HCT116 (cell line): ENCODE results near the gene PCARE. TPM values are rescaled to one million over a fixed set of nuclear protein-coding genes. Genes with fewer than 3 reads are reported as not detected.

Experiments used
- ATAC-seq: fragments of 200-7000 bp; cut with Tn5 transposase; 2 replicates; pipeline ENCODE4 v1.9.1; 2020; ENCODE audit warnings: mild to moderate bottlenecking, moderate library complexity
- BruUV-seq: library from RNA; stranded (reverse); fragments of 400-500 nt; replicated peaks from 2 replicates; lab custom pipeline; 2021; lab: Mats Ljungman, UMichigan
- CTCF ChIA-PET: fragments of 300-600 bp; sonication (Branson Sonifier 250); formaldehyde crosslinking; loops from one replicate; lab custom pipeline; 2021; ENCODE audit warnings: antibody characterized with exemption; lab: Charles Lee
- POLR2A ChIA-PET: fragments of 300-600, 350-600 bp; sonication (Branson Sonifier 250); formaldehyde crosslinking; loops from one replicate; lab custom pipeline; 2021; ENCODE audit warnings: antibody characterized with exemption; lab: Charles Lee
- RAD21 ChIA-PET, 2 experiments: fragments of 300-600 bp; sonication (Branson Sonifier 250); formaldehyde crosslinking; loops; one replicate each; lab custom pipeline; 2023; ENCODE audit warnings: low total read pairs in 2 of 2; ENCODE audit not compliant: uncharacterized antibody in 2 of 2, unreplicated experiment in 2 of 2, low non-redundant PET in 1 of 2; lab: Charles Lee
- DNase-seq: peaks from one replicate; pipeline ENCODE4 v3.0.0-alpha.2; 2010; ENCODE audit warnings: low read depth, low spot score
- H2AFZ ChIP-seq: fragments of 200-600 bp; shearing (Covaris generic), sonication (generic); 2 replicates; pipeline ENCODE4 v1.6.1; 2017; ENCODE audit warnings: low read depth, mixed run types, mixed read lengths, antibody characterized with exemption, low read length; ENCODE audit not compliant: poor library complexity, severe bottlenecking
- H3K27ac ChIP-seq: 2 replicates; pipeline ENCODE4 v1.5.1; 2012; ENCODE audit warnings: low read depth, low read length
- H3K27me3 ChIP-seq: fragments of 200-600 bp; sonication (generic); 2 replicates; pipeline ENCODE4 v1.6.1; 2016; ENCODE audit warnings: mixed run types, low read length, mixed read lengths; ENCODE audit not compliant: insufficient read depth
- H3K36me3 ChIP-seq, 2 experiments: fragments of 200-500 bp in 1 of 2; fragments of 200-600 bp in 1 of 2; sonication (Bioruptor generic) in 1 of 2; sonication (generic) in 1 of 2; 2 replicates each; pipeline versions ENCODE4 v1.5.1 to v1.6.1; 2014 to 2016; ENCODE audit warnings: low read length in 2 of 2, inconsistent platforms in 1 of 2, mixed read lengths in 1 of 2, mixed run types in 1 of 2; ENCODE audit not compliant: insufficient read depth in 2 of 2, control insufficient read depth in 1 of 2
- H3K4me1 ChIP-seq, 2 experiments: fragments of 200-600 bp in 1 of 2; sonication (generic) in 1 of 2; 2 replicates each; pipeline versions ENCODE4 v1.5.1 to v1.6.1; 2012 to 2017; ENCODE audit warnings: low read length in 2 of 2, inconsistent platforms in 1 of 2, mild to moderate bottlenecking in 1 of 2, mixed read lengths in 1 of 2, mixed run types in 1 of 2, moderate library complexity in 1 of 2; ENCODE audit not compliant: insufficient read depth in 2 of 2, control insufficient read depth in 1 of 2
- H3K4me2 ChIP-seq: fragments of 200-600 bp; sonication (generic); 2 replicates; pipeline ENCODE4 v1.6.1; 2017; ENCODE audit warnings: mixed run types, low read length, mixed read lengths
- H3K4me3 ChIP-seq, 2 experiments: fragments of 200-600 bp in 1 of 2; sonication (generic) in 1 of 2; replicated peaks in 1 of 2; 2 replicates each; pipeline ENCODE4 v1.5.1; 2011 to 2016; ENCODE audit warnings: low read length in 2 of 2, control low read depth in 1 of 2, low read depth in 1 of 2, mild to moderate bottlenecking in 1 of 2, mixed read lengths in 1 of 2, mixed run types in 1 of 2
- H3K79me2 ChIP-seq: fragments of 200-600 bp; sonication (generic); 2 replicates; pipeline ENCODE4 v1.6.1; 2017; ENCODE audit warnings: mild to moderate bottlenecking, mixed run types, low read length, moderate library complexity, mixed read lengths; ENCODE audit not compliant: insufficient read depth
- H3K9ac ChIP-seq: fragments of 200-600 bp; sonication (generic); 2 replicates; pipeline ENCODE4 v1.6.1; 2016; ENCODE audit warnings: low read length, mixed read lengths
- H3K9me2 ChIP-seq: fragments of 200-600 bp; sonication (generic), shearing (Covaris generic); 2 replicates; pipeline ENCODE4 v1.6.1; 2017; ENCODE audit warnings: mixed run types, mild to moderate bottlenecking, moderate library complexity; ENCODE audit not compliant: insufficient read depth
- H3K9me3 ChIP-seq, 2 experiments: fragments of 200-500 bp in 1 of 2; fragments of 200-600 bp in 1 of 2; sonication (Bioruptor generic) in 1 of 2; sonication (generic) in 1 of 2; 2 replicates each; pipeline ENCODE4 v1.6.1; 2014 to 2017; ENCODE audit warnings: low read length in 2 of 2, mixed read lengths in 2 of 2, inconsistent platforms in 1 of 2, low read depth in 1 of 2, mild to moderate bottlenecking in 1 of 2, mixed run types in 1 of 2, moderate library complexity in 1 of 2; ENCODE audit not compliant: control insufficient read depth in 1 of 2, insufficient read depth in 1 of 2
- H4K20me1 ChIP-seq: fragments of 200-600 bp; sonication (generic), shearing (Covaris generic); 2 replicates; pipeline ENCODE4 v1.6.1; 2017; ENCODE audit warnings: mixed run types, mild to moderate bottlenecking, moderate library complexity; ENCODE audit not compliant: insufficient read depth
- ATF3 ChIP-seq: IDR thresholded peaks from 2 replicates; pipeline ENCODE4 v1.6.1; 2012
- CEBPB ChIP-seq: IDR thresholded peaks from 2 replicates; pipeline ENCODE4 v1.6.1; 2012; ENCODE audit warnings: low read depth
- EGR1 ChIP-seq: IDR thresholded peaks from 2 replicates; pipeline ENCODE4 v1.6.1; 2012; ENCODE audit warnings: low read depth
- ELF1 ChIP-seq: IDR thresholded peaks from 2 replicates; pipeline ENCODE4 v1.6.1; 2012; ENCODE audit warnings: low read depth, borderline replicate concordance
- EZH2 ChIP-seq: fragments of 200-600 bp; sonication (generic); IDR thresholded peaks from 2 replicates; pipeline ENCODE4 v1.6.1; 2017; ENCODE audit warnings: antibody characterized with exemption, mixed run types
- EZH2phosphoT487 ChIP-seq: fragments of 200-600 bp; IDR thresholded peaks from 2 replicates; pipeline ENCODE4 v1.6.1; 2018; ENCODE audit warnings: antibody characterized with exemption, borderline replicate concordance
- MAX ChIP-seq: IDR thresholded peaks from 2 replicates; pipeline ENCODE4 v1.6.1; 2012
- POLR2A ChIP-seq: IDR thresholded peaks from 2 replicates; pipeline ENCODE4 v1.7.0; 2011; ENCODE audit warnings: borderline replicate concordance; ENCODE audit not compliant: insufficient read depth, insufficient read length; ENCODE audit errors: extremely low read depth
- POLR2AphosphoS5 ChIP-seq: IDR thresholded peaks from 2 replicates; pipeline ENCODE4 v1.6.1; 2011; ENCODE audit warnings: mild to moderate bottlenecking, low read depth, low read length, moderate library complexity
- RAD21 ChIP-seq: IDR thresholded peaks from 2 replicates; pipeline ENCODE4 v1.6.1; 2012; ENCODE audit warnings: low read depth, mild to moderate bottlenecking
- SIN3A ChIP-seq: IDR thresholded peaks from 2 replicates; pipeline ENCODE4 v1.6.1; 2012; ENCODE audit warnings: low read depth
- SP1 ChIP-seq: IDR thresholded peaks from 2 replicates; pipeline ENCODE4 v1.6.1; 2012; ENCODE audit warnings: low read depth
- SRF ChIP-seq: IDR thresholded peaks from 2 replicates; pipeline ENCODE4 v1.6.1; 2012; ENCODE audit warnings: low read depth
- TCF7L2 ChIP-seq: IDR thresholded peaks from 2 replicates; pipeline ENCODE4 v1.7.0; 2011; ENCODE audit warnings: borderline replicate concordance, inconsistent platforms; ENCODE audit not compliant: insufficient read depth, insufficient read length; ENCODE audit errors: extremely low read depth
- intact Hi-C: fragments of 100-400 bp; cut with micrococcal nuclease; formaldehyde crosslinking; loops from 2 replicates; pipeline ENCODE4 v1.10.0; 2022
- total RNA-seq: library from RNA; stranded (reverse); gene quantifications from one replicate; pipeline ENCODE4 v1.2.1, GENCODE V29; 2021; ENCODE audit not compliant: unreplicated experiment
- TF ChIP-seq, protein P1 (sequence below), 3 experiments: fragments of 200-600 bp in 1 of 3; sonication (generic) in 1 of 3; IDR thresholded peaks in 2 of 3; conservative IDR thresholded peaks in 1 of 3; 2 replicates each; pipeline ENCODE4 v1.5.1; 2012 to 2017; ENCODE audit warnings: low read depth in 2 of 3, low read length in 2 of 3, antibody characterized with exemption in 1 of 3, borderline replicate concordance in 1 of 3, control low read depth in 1 of 3, mild to moderate bottlenecking in 1 of 3, mixed read lengths in 1 of 3, mixed run types in 1 of 3, moderate library complexity in 1 of 3; ENCODE audit not compliant: insufficient read depth in 1 of 3
- TF ChIP-seq, protein P2 (sequence below): IDR thresholded peaks from 2 replicates; pipeline ENCODE4 v1.6.1; 2012; ENCODE audit warnings: low read depth

PCARE gene
- total RNA-seq, 1 experiment from 2014 or later = not detected

GRCh38 chr2:29059624-29060023 lies 14.7 kb downstream of the PCARE start:
- TF ChIP-seq EZH2phosphoT487 (no peak), RAD21 (no peak), EGR1 (no peak), TCF7L2 (no peak), POLR2A (no peak), SRF (no peak), ELF1 (no peak), MAX (no peak), EZH2 (no peak), ATF3 (no peak), SP1 (no peak), CEBPB (no peak), POLR2AphosphoS5 (no peak), SIN3A (no peak)
- TF ChIP-seq, protein P1, sequence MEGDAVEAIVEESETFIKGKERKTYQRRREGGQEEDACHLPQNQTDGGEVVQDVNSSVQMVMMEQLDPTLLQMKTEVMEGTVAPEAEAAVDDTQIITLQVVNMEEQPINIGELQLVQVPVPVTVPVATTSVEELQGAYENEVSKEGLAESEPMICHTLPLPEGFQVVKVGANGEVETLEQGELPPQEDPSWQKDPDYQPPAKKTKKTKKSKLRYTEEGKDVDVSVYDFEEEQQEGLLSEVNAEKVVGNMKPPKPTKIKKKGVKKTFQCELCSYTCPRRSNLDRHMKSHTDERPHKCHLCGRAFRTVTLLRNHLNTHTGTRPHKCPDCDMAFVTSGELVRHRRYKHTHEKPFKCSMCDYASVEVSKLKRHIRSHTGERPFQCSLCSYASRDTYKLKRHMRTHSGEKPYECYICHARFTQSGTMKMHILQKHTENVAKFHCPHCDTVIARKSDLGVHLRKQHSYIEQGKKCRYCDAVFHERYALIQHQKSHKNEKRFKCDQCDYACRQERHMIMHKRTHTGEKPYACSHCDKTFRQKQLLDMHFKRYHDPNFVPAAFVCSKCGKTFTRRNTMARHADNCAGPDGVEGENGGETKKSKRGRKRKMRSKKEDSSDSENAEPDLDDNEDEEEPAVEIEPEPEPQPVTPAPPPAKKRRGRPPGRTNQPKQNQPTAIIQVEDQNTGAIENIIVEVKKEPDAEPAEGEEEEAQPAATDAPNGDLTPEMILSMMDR (IDR thresholded peaks at IDR 0.05 in 2 of 3, conservative IDR thresholded peaks at IDR 0.05 in 1 of 3; ENCODE audit: borderline replicate concordance in 1 of 3, insufficient read depth in 1 of 3, low read depth in 2 of 3, low read length in 2 of 3) = no peak
- TF ChIP-seq, protein P2, sequence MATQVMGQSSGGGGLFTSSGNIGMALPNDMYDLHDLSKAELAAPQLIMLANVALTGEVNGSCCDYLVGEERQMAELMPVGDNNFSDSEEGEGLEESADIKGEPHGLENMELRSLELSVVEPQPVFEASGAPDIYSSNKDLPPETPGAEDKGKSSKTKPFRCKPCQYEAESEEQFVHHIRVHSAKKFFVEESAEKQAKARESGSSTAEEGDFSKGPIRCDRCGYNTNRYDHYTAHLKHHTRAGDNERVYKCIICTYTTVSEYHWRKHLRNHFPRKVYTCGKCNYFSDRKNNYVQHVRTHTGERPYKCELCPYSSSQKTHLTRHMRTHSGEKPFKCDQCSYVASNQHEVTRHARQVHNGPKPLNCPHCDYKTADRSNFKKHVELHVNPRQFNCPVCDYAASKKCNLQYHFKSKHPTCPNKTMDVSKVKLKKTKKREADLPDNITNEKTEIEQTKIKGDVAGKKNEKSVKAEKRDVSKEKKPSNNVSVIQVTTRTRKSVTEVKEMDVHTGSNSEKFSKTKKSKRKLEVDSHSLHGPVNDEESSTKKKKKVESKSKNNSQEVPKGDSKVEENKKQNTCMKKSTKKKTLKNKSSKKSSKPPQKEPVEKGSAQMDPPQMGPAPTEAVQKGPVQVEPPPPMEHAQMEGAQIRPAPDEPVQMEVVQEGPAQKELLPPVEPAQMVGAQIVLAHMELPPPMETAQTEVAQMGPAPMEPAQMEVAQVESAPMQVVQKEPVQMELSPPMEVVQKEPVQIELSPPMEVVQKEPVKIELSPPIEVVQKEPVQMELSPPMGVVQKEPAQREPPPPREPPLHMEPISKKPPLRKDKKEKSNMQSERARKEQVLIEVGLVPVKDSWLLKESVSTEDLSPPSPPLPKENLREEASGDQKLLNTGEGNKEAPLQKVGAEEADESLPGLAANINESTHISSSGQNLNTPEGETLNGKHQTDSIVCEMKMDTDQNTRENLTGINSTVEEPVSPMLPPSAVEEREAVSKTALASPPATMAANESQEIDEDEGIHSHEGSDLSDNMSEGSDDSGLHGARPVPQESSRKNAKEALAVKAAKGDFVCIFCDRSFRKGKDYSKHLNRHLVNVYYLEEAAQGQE = no peak
- no peaks in the 10 kb centered on the region for H3K27me3 ChIP-seq
- intact Hi-C loops = no loop called here

More at GRCh38 chr2:29059624-29060023, 14.7 kb downstream of the PCARE start:
- RAD21 ChIA-PET = no interaction called here
- no peak overlapping the region for H3K9ac ChIP-seq
- CTCF ChIA-PET = no interaction called here
- no peak overlapping the region for H2AFZ ChIP-seq
- H3K27ac ChIP-seq = no peak overlapping the region
- H4K20me1 ChIP-seq = no peaks in the 10 kb centered on the region
- POLR2A ChIA-PET = no interaction called here
- no peak overlapping the region for H3K4me2 ChIP-seq
- DNase-seq (no peak), ATAC-seq (no peak)
- no peaks in the 10 kb centered on the region for H3K4me1 ChIP-seq
- no peaks in the 10 kb centered on the region for H3K9me2 ChIP-seq
- no peaks in the 10 kb centered on the region for H3K9me3 ChIP-seq
- H3K79me2 ChIP-seq = no peaks in the 10 kb centered on the region
- no peaks in the 10 kb centered on the region for H3K36me3 ChIP-seq
- no peak overlapping the region for H3K4me3 ChIP-seq
- no TSS peak for BruUV-seq
